Right lobe of liver (tissue), 6 donors: ENCODE measurements around the gene SLC9A8. TPM values are rescaled to one million over a fixed set of nuclear protein-coding genes. Genes with fewer than 3 reads are reported as not detected.

ENCODE experiments used
- ATAC-seq, 4 donors: fragments of 200-7000 bp; cut with Tn5 transposase; one replicate each; pipeline ENCODE4 v1.9.1; 2020; ENCODE audit warnings: mild to moderate bottlenecking in 4 of 4, moderate library complexity in 4 of 4
- DNase-seq, 3 donors: peaks; one replicate each; pipeline ENCODE4 v3.0.0-alpha.2; 2020
- H3K27ac ChIP-seq, 3 donors: fragments of 200-600 bp; one replicate each; pipeline ENCODE4 v1.8.0; 2022
- H3K27me3 ChIP-seq, 2 donors: fragments of 200-600 bp; one replicate each; pipeline ENCODE4 v1.8.0; 2022
- H3K36me3 ChIP-seq, 4 donors: fragments of 200-600 bp; sonication (generic) in 1 of 4; one replicate each; pipeline versions ENCODE4 v1.5.1 to v1.8.0; 2017 to 2022; ENCODE audit warnings: control low read depth in 1 of 4
- H3K4me1 ChIP-seq, 4 donors: fragments of 200-600 bp; sonication (generic) in 1 of 4; one replicate each; pipeline versions ENCODE4 v1.5.1 to v1.8.0; 2017 to 2022; ENCODE audit warnings: control low read depth in 1 of 4
- H3K4me3 ChIP-seq, 3 donors: fragments of 200-600 bp; one replicate each; pipeline ENCODE4 v1.8.0; 2022
- H3K9me3 ChIP-seq, 4 donors: fragments of 200-600 bp; sonication (generic) in 1 of 4; one replicate each; pipeline versions ENCODE4 v1.5.1 to v1.8.0; 2017 to 2022; ENCODE audit warnings: control low read depth in 1 of 4
- POLR2A ChIP-seq: fragments of 450-650 bp; IDR thresholded peaks from one replicate; pipeline ENCODE4 v1.6.1; 2017; ENCODE audit warnings: antibody characterized with exemption, mild to moderate bottlenecking
- WGBS: methylation state at CpG from one replicate; pipeline ENCODE4 v1.1.6; 2018; ENCODE audit warnings: low coverage, low lambda C conversion rate; ENCODE audit not compliant: insufficient coverage; ENCODE audit errors: missing lambda C conversion rate; 5-methylcytosine and 5-hydroxymethylcytosine counted together
- intact Hi-C, 2 donors: fragments of 100-400 bp; cut with DNase I; formaldehyde crosslinking; loops; one replicate each; pipeline versions ENCODE4 v1.11.2 to v1.14.1; 2022
- total RNA-seq, 6 experiments: library from RNA; depleted of rRNA in 2 of 6; stranded (reverse); fragments of >200 nt in 2 of 6; fragmentation: NEBNext Ultra II Directional in 3 of 6; extraction: Animal tissue kit (Norgen Biotek cat#: 25700) in 3 of 6; gene quantifications; one replicate each; pipeline versions ENCODE4 v1.1.0 to v1.2.4, GENCODE V29; 2016 to 2023
- TF ChIP-seq, protein P1 (sequence below), 4 donors: fragments of 200-600 bp in 3 of 4; fragments of 450-650 bp in 1 of 4; IDR thresholded peaks; one replicate each; pipeline versions ENCODE4 v1.5.1 to v1.8.0; 2016 to 2022; ENCODE audit warnings: antibody characterized with exemption in 4 of 4, mild to moderate bottlenecking in 2 of 4
- donor health status: DM: no; HTN: yes; CAD: no.
- donor health status: DM: no; HTN: no; CAD: no.
- donor health status: DM: no; HTN: no; CAD: no.
- donor health status: DM: no; HTN: yes; CAD: no.
- donor health status: DM: no; HTN: yes; CAD: no.

SLC9A8 gene
- total RNA-seq, 6 experiments from 2014 or later: 6.8 to 10.6 (median 9.6) TPM

DNA sequence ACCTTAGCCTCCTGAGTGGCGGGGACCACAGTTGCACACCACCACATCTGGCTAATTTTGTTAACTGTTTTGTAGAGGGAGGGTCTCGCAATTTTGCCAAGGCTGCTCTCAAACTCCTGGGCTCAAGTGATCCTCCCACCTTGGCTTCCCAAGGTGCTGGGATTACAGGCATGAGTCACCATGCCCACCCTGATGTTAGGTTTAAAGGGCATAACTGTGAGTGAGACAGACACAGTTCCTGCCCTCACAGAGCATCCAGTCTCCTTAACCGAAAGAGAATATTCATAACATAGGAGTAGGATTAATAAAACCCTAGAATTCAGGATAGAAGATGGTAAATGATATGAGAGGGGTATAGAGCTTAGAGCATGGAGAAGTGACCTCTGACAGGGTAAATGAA is 105.8 kb downstream of the SLC9A8 start:
- no peak for DNase-seq
- intact Hi-C loops: no loop called here
- no peak for ATAC-seq
- Histone ChIP-seq H3K4me3 (no peak overlapping the region), H3K4me1 (peaks cover 0 to 28% (median 3%) of the 10 kb centered on the region in 4 donors), H3K36me3 (no peaks in the 10 kb centered on the region), H3K9me3 (no peaks in the 10 kb centered on the region), H3K27me3 (no peaks in the 10 kb centered on the region), H3K27ac (no peak overlapping the region)
- 93% methylated on average over 3 of the region's 3 CpGs for WGBS
- TF ChIP-seq, protein P1, sequence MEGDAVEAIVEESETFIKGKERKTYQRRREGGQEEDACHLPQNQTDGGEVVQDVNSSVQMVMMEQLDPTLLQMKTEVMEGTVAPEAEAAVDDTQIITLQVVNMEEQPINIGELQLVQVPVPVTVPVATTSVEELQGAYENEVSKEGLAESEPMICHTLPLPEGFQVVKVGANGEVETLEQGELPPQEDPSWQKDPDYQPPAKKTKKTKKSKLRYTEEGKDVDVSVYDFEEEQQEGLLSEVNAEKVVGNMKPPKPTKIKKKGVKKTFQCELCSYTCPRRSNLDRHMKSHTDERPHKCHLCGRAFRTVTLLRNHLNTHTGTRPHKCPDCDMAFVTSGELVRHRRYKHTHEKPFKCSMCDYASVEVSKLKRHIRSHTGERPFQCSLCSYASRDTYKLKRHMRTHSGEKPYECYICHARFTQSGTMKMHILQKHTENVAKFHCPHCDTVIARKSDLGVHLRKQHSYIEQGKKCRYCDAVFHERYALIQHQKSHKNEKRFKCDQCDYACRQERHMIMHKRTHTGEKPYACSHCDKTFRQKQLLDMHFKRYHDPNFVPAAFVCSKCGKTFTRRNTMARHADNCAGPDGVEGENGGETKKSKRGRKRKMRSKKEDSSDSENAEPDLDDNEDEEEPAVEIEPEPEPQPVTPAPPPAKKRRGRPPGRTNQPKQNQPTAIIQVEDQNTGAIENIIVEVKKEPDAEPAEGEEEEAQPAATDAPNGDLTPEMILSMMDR (IDR thresholded peaks at IDR 0.05): no peak
- TF ChIP-seq POLR2A: no peak

DNA sequence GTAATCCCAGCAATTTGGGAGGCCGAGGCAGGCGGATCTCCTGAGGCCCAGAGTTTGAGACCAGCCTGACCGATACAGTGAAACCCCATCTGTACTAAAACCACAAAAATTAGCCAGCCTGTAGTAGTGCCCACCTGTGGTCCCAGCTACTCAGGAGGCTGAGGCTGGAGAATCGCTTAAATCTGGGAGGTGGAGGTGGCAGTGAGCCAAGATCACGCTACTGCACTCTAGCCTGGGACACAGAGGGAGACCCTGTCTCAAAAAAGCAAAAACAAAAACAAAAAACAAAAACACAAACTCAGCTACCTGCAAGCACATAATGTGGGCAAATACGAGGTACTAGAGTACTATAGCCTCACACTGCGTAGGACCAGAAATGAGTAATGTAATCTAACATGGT is 106.4 kb downstream of the SLC9A8 start:
- intact Hi-C loops: no loop called here
- no peak overlapping the region for H3K27ac ChIP-seq
- H3K36me3 ChIP-seq: no peaks in the 10 kb centered on the region
- H3K27me3 ChIP-seq: no peaks in the 10 kb centered on the region
- H3K9me3 ChIP-seq: no peaks in the 10 kb centered on the region
- DNase-seq: no peak
- H3K4me3 ChIP-seq: no peak overlapping the region
- no peak for TF ChIP-seq POLR2A
- TF ChIP-seq, protein P1 (IDR thresholded peaks at IDR 0.05): no peak
- ATAC-seq: no peak
- WGBS: 51% methylated on average over 5 of the region's 7 CpGs
- H3K4me1 ChIP-seq: peaks cover 0 to 26% (median 3%) of the 10 kb centered on the region in 4 donors

DNA sequence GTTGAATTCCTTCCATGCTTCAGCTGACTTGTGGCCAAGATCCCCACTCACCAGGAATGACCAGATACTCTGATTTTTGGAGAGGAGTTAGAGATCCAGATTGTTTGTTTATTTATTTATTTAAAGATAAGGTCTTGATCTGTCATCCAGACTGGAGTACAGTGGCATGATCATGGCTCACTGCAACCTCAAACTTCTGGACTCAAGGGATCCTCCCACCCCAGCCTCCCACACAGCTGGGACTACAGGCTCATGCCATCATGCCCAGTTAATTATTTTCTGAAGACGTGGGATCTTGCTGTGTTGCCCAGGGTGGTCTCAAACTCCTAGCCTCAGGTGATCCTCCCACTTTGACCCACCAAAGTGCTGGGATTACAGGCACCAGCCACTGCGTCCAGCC is 106.8 kb downstream of the SLC9A8 start:
- no peak for DNase-seq
- Histone ChIP-seq H3K27ac (no peak overlapping the region), H3K4me1 (peaks cover 0 to 22% (median 3%) of the 10 kb centered on the region in 4 donors), H3K27me3 (no peaks in the 10 kb centered on the region), H3K9me3 (no peaks in the 10 kb centered on the region), H3K4me3 (no peak overlapping the region), H3K36me3 (no peaks in the 10 kb centered on the region)
- TF ChIP-seq, protein P1 (IDR thresholded peaks at IDR 0.05): no peak
- no peak for TF ChIP-seq POLR2A
- no peak for ATAC-seq
- intact Hi-C loops: no loop called here
- 87% methylated on average over 2 of the region's 2 CpGs for WGBS

DNA sequence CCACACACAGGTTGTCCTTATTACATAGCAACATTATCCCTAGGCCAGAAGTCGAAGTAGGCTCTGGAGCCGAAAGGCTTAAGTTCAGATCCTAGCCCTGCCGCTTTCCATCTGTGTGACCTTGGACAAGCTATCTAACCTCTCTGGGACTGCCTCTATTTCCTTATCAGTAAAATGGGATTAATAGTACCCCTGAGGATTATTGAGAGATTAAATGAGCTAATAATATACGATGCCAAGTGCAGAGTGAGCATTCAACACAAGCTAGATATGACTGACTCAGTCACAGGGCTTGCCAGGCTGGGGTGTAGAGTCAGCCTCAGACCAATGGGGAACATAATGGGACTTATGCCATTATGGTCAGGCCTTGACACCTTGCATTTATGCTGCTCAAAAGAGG is 111.6 kb downstream of the SLC9A8 start:
- WGBS: 100% methylated on average over 2 of the region's 4 CpGs

More for the DNA sequence above, 111.6 kb downstream of the SLC9A8 start:
- no peak for ATAC-seq
- H3K4me3 ChIP-seq: no peak overlapping the region
- H3K4me1 ChIP-seq: peaks cover 0 to 8% (median 3%) of the 10 kb centered on the region in 4 donors
- H3K9me3 ChIP-seq: no peaks in the 10 kb centered on the region
- H3K27me3 ChIP-seq: no peaks in the 10 kb centered on the region
- TF ChIP-seq, protein P1 (IDR thresholded peaks at IDR 0.05): no peak
- no peak for TF ChIP-seq POLR2A
- no peaks in the 10 kb centered on the region for H3K36me3 ChIP-seq
- no peak for DNase-seq
- no peak overlapping the region for H3K27ac ChIP-seq
- intact Hi-C loops: no loop called here
